Kidney (tissue), 14 donors: ENCODE data around the gene DDX54. TPM values are rescaled to one million over a fixed set of nuclear protein-coding genes. Genes with fewer than 3 reads are reported as not detected.

Experiments
- DNase-seq, 5 donors: peaks; one replicate each; pipeline ENCODE4 v3.0.0-alpha.2; 2013 to 2020
- FAIRE-seq: peaks from 2 replicates; lab custom pipeline; 2012; peaks lifted over from hg19 to GRCh38; lab: Jason Lieb, UNC
- H3K27ac ChIP-seq, 2 donors: one replicate each; pipeline ENCODE4 v1.7.0; 2013; ENCODE audit warnings: low read depth in 2 of 2, low read length in 2 of 2, inconsistent platforms in 1 of 2
- H3K27me3 ChIP-seq: one replicate; pipeline ENCODE4 v1.7.1; 2013; ENCODE audit warnings: low read length, inconsistent platforms; ENCODE audit not compliant: control insufficient read depth, insufficient read depth
- H3K36me3 ChIP-seq, 3 donors: one replicate each; pipeline versions ENCODE4 v1.7.0 to v1.7.1; 2013; ENCODE audit warnings: low read length in 3 of 3, control low read depth in 1 of 3, inconsistent platforms in 1 of 3; ENCODE audit not compliant: insufficient read depth in 3 of 3, control insufficient read depth in 2 of 3
- H3K4me1 ChIP-seq, 3 donors: one replicate each; pipeline versions ENCODE4 v1.7.0 to v1.7.1; 2013; ENCODE audit warnings: low read length in 3 of 3, inconsistent platforms in 1 of 3, low read depth in 1 of 3; ENCODE audit not compliant: control insufficient read depth in 2 of 3, insufficient read depth in 2 of 3
- H3K4me3 ChIP-seq, 3 donors: one replicate each; pipeline versions ENCODE4 v1.7.0 to v1.8.1; 2013; ENCODE audit warnings: low read length in 3 of 3, control low read depth in 1 of 3, inconsistent platforms in 1 of 3
- H3K9ac ChIP-seq, 3 donors: one replicate each; pipeline versions ENCODE4 v1.7.0 to v1.7.1; 2013; ENCODE audit warnings: low read length in 3 of 3, control low read depth in 1 of 3, inconsistent platforms in 1 of 3
- H3K9me3 ChIP-seq, 3 donors: one replicate each; pipeline versions ENCODE4 v1.7.0 to v1.7.1; 2013; ENCODE audit warnings: low read length in 3 of 3, control low read depth in 1 of 3, inconsistent platforms in 1 of 3; ENCODE audit not compliant: control insufficient read depth in 2 of 3, insufficient read depth in 1 of 3
- CTCF ChIP-seq: IDR thresholded peaks from 3 replicates; pipeline ENCODE4 v1.5.1; 2012; ENCODE audit warnings: mild to moderate bottlenecking, moderate library complexity, borderline replicate concordance; ENCODE audit not compliant: insufficient read depth; ENCODE audit errors: extremely low read depth
- intact Hi-C: fragments of 100-400 bp; cut with DNase I; formaldehyde crosslinking; loops from one replicate; pipeline ENCODE4 v1.11.1; 2022
- polyA plus RNA-seq: library from polyadenylated mRNA; stranded (reverse); fragments of 350-450 nt; fragmentation: Illumina TruSeq; extraction: RNeasy Lipid Tissue Mini Kit (QIAGEN cat#74804); gene quantifications from one replicate; pipeline ENCODE4 v1.2.3, GENCODE V29; 2014; ENCODE audit warnings: low read depth, low replicate concordance; ENCODE audit not compliant: insufficient read depth
- total RNA-seq: library from RNA; stranded (reverse); fragmentation: NEBNext Ultra II Directional; extraction: Animal tissue kit (Norgen Biotek cat#: 25700); gene quantifications from one replicate; pipeline ENCODE4 v1.2.1, GENCODE V29; 2021
- donor health status: control.
- donor health status: control.
- donor health status: control.
- donor health status: control.
- donor health status: control.
- donor health status: DM: yes; HTN: yes; CAD: no.
- donor health status: Normal renal cell carcinoma (clear cell type).

The DDX54 gene
- total and polyA plus RNA-seq, 2 donors from 2014 or later = 55.4 to 62.0 TPM

GRCh38 chr12:113146999-113147398 is 38.3 kb downstream of the DDX54 start:
- no peak for TF ChIP-seq CTCF
- no peak overlapping the region for H3K4me3 ChIP-seq
- H3K4me1 ChIP-seq = peaks cover 0 to 6% (median 0%) of the 10 kb centered on the region in 3 donors
- H3K27me3 ChIP-seq = no peaks in the 10 kb centered on the region
- H3K27ac ChIP-seq = no peak overlapping the region
- DNase-seq (no peak), FAIRE-seq (no peak)
- peaks cover 0 to 4% (median 0%) of the 10 kb centered on the region in 3 donors for H3K9me3 ChIP-seq
- no peaks in the 10 kb centered on the region for H3K36me3 ChIP-seq
- intact Hi-C loops = no loop called here
- no peak overlapping the region for H3K9ac ChIP-seq

- TF ChIP-seq CTCF = no peak
Observed at GRCh38 chr12:113145720-113146551, 39.3 kb downstream of the DDX54 start.

GRCh38 chr12:113144806-113145205 is 40.5 kb downstream of the DDX54 start:
- no peaks in the 10 kb centered on the region for H3K27me3 ChIP-seq
- no peak overlapping the region for H3K9ac ChIP-seq
- no peak for TF ChIP-seq CTCF
- H3K27ac ChIP-seq = no peak overlapping the region
- H3K4me1 ChIP-seq = peaks cover 0 to 6% (median 0%) of the 10 kb centered on the region in 3 donors
- FAIRE-seq (no peak), DNase-seq (no peak)
- H3K36me3 ChIP-seq = no peaks in the 10 kb centered on the region
- peaks cover 0 to 4% (median 0%) of the 10 kb centered on the region in 3 donors for H3K9me3 ChIP-seq
- no peak overlapping the region for H3K4me3 ChIP-seq
- intact Hi-C loops = no loop called here

More at GRCh38 chr12:113145720-113146551, 39.3 kb downstream of the DDX54 start:
- Histone ChIP-seq H3K27ac (no peak overlapping the region), H3K9me3 (peaks cover 0 to 4% (median 0%) of the 10 kb centered on the region in 3 donors), H3K4me3 (no peak overlapping the region), H3K27me3 (no peaks in the 10 kb centered on the region), H3K4me1 (peaks cover 0 to 6% (median 0%) of the 10 kb centered on the region in 3 donors), H3K36me3 (no peaks in the 10 kb centered on the region), H3K9ac (no peak overlapping the region)
- FAIRE-seq (no peak), DNase-seq (peak in 2 of 5 donors; percentile 36 to 52)
- intact Hi-C loops = no loop called here
